Caki2 (cell line): ENCODE results near the gene DIP2B. TPM values are rescaled to one million over a fixed set of nuclear protein-coding genes. Genes with fewer than 3 reads are reported as not detected.

Experiments used
- DNase-seq: peaks from one replicate; pipeline ENCODE4 v3.0.0-alpha.2; 2015; ENCODE audit warnings: low read depth
- in situ Hi-C: cut with HindIII; loops from 2 replicates; pipeline ENCODE4 v1.10.0; 2016; ENCODE audit warnings: low sequenced_read_pairs, low pct_unique_long_range_greater_than_20kb, mixed read lengths
- total RNA-seq: library from RNA; depleted of rRNA; stranded (reverse); fragments of >200 nt; shearing (Covaris generic); gene quantifications from 2 replicates; pipeline ENCODE4 v1.2.3, GENCODE V29; 2014; ENCODE audit warnings: low replicate concordance

DIP2B gene
- total RNA-seq, 1 experiment from 2014 or later = 3.6 TPM

DNA sequence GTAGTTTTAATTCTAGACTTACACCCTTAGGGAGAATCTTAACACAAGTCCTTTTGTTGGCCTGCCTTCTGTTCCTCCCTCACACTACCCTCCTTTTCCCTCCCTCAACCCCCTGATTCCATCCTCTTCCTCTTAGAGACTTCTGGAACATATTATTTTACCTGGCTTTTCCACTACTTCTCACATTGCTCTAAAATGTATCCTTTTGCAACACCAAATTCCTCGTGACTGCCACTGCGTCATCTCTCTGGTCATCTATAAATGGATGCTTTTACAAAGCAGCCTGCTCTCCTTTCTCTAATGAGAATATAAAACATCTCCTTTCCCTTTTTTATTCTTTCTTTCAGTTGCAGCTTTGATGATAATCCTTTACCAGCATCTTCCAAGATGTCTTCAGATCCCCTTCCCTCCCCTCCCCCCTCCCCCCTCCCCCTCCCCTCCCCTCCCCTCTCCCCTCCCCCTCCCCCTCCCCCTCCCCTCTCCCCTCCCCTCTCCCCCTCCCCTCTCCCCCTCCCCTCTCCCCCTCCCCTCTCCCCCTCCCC lies 93.6 kb downstream of the DIP2B start:
- in situ Hi-C loops = no loop called here
- peak; percentile 23 for DNase-seq

GRCh38 chr12:50599366-50600095 lies 94.7 kb downstream of the DIP2B start:
- in situ Hi-C loops = no loop called here

GRCh38 chr12:50600364-50600763 lies 95.6 kb downstream of the DIP2B start:
- DNase-seq = no peak
- in situ Hi-C loops = no loop called here

More at GRCh38 chr12:50599366-50600095, 94.7 kb downstream of the DIP2B start:
- DNase-seq = no peak

- in situ Hi-C loops = no loop called here
- DNase-seq = no peak
Observed at GRCh38 chr12:50603817-50604639, 99.2 kb downstream of the DIP2B start.

DNA sequence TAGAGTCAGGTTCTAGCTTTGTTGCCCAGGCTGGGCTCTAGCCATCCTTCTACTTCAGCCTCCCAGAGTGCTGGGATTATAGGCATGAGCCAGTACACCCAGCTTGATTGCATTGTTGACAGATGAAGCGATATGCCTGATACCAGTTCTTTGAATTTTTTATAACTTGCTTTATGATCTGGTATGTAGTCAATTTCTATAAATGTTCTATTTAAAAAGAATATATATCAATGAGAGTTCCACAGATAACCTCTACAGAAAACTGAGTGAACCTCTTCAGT lies 99.8 kb downstream of the DIP2B start:
- DNase-seq = no peak
- in situ Hi-C loops = no loop called here

DNA sequence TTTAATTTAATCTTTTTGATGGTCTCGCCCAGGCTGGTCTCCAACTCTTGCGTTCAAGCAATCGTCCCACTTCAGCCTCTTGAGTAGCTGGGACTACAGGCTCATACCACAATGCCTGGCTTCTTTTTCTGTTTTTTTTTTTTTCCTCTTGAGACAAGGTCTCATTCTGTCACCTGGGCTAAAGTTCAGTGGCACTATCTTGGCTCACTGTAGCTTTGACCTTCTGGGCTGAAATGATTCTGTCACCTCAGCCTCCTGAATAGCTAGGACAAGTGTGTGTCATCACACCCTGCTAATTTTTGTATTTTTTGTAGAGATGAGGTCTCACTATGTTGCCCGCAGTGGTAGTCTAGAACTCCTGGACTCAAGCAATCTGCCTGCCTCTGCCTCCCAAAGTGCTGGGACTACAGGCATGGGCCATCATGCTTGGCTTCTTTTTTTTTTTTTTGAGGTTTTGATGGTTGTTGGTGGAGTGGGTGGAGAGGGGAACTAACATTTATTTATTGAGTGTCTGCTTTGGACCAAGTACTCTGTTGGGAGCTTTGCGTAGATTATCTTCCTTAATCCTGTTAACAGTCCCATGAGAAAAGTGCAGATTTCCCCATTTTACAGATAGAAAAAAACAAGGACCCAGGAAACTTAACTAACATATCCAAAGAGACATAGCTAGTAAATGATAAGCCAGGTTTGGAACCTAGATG lies 102.0 kb downstream of the DIP2B start:
- in situ Hi-C loops = no loop called here
- DNase-seq = no peak

DNA sequence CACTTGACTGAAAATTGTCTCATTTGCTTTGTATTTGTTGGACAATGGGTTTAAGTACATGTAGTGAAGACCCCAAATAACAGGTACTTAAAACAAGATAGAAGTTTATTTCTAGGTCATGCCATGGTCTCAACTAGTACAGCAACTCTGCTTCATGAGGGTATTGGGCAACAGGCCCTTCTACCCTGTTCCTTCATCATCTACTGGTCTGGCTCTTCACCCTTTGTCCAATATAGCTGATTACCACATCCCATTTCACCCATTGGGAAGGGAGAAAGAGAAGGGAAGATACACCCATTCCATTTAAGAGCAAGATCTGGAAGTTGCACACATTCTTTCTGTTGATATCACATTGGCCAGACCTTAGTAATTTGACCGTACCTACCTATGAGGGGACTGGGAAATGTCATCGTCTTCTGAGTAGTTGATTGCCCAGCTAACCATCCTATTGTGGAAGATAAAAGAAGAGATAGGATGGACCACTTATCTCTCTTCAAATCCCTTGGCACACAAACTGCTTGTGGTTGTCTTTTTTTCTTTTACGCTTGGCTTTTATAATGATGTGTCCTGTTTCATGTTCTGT lies 104.6 kb downstream of the DIP2B start:
- in situ Hi-C loops = no loop called here
- no peak for DNase-seq

- DNase-seq = no peak
- in situ Hi-C loops = no loop called here
Observed at GRCh38 chr12:50610171-50610570, 105.4 kb downstream of the DIP2B start.

DNA sequence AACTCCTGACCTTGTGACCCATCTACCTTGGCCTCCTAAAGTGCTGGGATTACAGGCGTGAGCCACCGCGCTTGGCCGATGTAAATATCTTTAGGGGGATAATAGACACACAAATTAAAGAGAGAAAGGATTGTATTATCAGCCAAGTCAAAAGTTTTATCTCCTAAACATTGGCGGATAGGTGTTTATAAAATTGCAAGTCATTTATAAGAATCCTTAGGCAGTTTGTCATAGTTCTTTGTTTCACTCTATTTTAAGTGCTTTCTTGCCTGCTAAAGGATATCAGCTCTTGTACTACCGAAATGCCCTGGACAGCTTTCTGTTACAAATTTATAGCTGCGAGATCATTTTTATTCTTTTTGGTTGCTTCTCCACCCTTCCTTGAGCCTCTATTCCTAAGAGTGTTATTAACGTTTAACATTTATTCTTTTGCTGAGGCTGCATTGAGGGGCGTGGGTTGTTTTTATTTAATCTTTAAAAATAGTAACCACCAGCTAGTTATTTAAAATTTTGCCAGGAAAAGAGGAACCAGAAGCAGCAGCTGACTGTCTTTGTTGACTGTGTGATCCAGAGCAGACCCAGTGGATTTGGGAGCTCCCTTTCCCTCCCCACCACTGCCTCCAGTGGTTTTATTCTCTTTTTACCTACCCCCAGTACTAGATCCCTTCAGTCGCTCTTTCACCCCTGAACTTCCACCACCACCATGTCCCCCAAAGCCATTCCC lies 106.4 kb downstream of the DIP2B start:
- DNase-seq = no peak
- in situ Hi-C loops = no loop called here

DNA sequence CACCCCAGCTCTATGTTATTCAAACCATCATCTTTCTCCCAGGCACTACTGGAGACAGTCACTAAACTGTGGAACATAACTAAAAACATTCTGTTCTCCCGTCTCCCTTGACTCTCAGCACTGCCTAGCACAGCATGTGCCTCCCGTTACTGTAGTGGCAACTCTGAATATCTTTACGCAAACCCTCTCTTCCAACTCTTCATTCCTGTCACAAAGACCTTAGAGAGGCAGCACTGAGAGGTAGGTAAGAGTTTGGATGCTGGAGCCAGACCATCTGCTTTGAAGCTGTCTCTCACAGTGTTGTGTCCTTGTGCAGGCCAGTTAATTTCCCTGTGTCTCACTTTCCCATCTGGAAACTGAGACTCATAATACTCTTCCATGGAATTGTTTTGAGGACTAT lies 108.1 kb downstream of the DIP2B start:
- no peak for DNase-seq
- in situ Hi-C loops = no loop called here

DNA sequence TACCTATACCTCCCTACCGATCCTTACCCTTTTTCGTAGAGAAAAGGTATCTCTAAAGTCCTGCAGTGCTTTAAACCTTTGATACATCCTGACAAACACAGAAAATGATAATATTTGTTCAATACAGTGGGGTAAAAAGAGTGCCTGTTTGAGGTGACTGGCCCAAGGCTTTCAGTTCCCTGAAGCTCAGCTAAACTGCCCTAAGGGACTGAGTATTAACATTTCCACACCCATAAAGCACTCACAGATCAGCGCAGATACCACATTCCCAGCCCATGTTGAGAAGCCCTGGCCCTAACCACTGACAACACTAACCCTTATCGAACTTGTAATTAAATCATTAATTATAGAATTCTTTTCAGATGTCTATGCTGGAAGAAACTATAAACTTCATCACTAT lies 108.7 kb downstream of the DIP2B start:
- in situ Hi-C loops = no loop called here
- DNase-seq = no peak

DNA sequence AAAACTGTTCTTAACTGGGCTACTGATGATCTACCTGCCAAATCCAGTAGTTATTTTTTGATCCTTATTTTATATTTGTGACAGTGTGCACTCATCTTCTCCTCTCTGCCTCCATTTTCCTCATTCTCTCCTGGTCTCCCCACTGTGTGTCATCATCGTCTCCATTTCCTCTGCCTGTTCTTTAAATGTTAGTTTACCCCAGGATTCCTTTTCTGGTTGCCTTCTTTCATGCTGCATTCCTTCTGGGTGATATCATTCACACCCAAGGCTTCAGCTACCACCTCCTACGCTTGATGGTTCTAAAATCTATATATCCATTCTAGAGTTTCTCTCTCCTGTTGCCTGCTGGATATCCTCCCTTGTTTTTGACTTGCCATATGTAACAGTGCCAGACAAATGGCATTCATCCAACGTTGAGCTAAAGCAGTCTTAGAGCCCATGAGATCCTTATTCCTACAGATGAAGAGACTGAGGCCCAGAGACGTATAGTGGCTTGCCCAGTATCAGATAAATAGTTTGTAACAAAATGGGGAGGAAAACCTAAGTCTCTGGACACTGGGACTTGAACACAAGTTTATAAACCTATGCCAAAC lies 109.5 kb downstream of the DIP2B start:
- DNase-seq = peak; percentile 68
- in situ Hi-C loops = no loop called here

GRCh38 chr12:50615145-50615906 lies 110.5 kb downstream of the DIP2B start:
- no peak for DNase-seq
- in situ Hi-C loops = no loop called here

DNA sequence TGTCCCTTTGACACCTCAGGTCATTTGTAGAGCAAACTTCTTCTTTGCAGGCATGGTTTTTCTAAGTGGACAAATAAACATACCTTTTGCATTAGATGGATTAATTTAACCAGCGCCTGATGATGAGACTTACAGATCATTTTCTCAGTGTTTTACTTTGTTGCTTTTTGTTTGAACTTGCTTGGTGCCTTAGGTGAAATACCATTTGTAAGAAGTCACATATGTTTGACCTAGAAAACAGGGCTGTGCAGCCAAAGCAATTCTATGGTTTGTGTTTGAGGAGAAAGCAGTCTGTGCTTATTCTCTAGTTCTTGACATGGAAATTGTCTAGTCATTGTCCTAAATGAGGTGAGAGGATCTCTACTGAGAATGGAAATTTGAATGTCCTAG lies 111.1 kb downstream of the DIP2B start:
- in situ Hi-C loops = no loop called here
- peak; percentile 82 for DNase-seq

DNA sequence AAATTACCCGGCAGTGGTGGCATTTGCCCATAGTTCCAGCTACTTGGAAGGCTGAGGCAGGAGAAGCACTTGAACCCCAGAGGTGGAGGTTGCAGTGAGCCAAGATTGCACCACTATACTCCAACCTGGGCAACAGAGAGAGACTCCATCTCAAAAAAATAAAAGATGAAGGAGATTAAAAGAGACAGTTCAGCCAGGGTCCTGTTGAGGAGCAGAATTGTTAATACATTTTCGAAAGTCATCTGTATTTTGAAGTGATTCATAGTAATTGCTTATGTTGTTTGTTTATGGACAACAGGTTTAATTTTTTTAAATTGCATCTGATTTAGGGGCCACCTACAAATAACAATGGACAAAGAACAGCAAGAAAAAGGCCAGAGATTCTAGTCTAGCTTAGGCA lies 112.9 kb downstream of the DIP2B start:
- no peak for DNase-seq
- in situ Hi-C loops = no loop called here

- in situ Hi-C loops = no loop called here
- DNase-seq = peak; percentile 87
Observed at GRCh38 chr12:50618864-50619609, 114.3 kb downstream of the DIP2B start.

DNA sequence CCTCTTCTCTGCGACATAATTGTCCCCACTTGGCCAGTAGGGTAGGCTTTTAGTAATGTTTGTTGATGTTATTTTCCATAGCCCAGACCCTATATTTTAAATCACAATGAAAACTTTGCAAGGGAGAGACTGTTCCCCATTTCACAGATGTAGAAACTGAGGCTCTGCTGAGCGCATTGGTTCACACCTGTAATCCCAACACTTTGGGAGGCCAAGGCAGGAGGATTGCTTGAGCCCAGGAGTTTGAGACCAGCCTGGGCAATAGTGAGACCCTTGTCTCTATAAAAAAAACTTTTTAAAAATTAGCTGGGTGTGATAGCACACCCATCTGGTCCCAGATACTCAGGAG lies 114.8 kb downstream of the DIP2B start:
- in situ Hi-C loops = no loop called here

More for the DNA sequence above, 114.8 kb downstream of the DIP2B start:
- no peak for DNase-seq
